GM18517 (cell line): ENCODE data around the gene ADK.
A peak's percentile ranks its signal among the peaks of the same experiment; 100 is the strongest.

Source experiments
- ATAC-seq: cut with Tn5 transposase; IDR thresholded peaks from one replicate; pipeline ENCODE4 v1.9.1; 2021; ENCODE audit warnings: mild to moderate bottlenecking, moderate library complexity; ENCODE audit not compliant: unreplicated experiment

Gene ADK

DNA sequence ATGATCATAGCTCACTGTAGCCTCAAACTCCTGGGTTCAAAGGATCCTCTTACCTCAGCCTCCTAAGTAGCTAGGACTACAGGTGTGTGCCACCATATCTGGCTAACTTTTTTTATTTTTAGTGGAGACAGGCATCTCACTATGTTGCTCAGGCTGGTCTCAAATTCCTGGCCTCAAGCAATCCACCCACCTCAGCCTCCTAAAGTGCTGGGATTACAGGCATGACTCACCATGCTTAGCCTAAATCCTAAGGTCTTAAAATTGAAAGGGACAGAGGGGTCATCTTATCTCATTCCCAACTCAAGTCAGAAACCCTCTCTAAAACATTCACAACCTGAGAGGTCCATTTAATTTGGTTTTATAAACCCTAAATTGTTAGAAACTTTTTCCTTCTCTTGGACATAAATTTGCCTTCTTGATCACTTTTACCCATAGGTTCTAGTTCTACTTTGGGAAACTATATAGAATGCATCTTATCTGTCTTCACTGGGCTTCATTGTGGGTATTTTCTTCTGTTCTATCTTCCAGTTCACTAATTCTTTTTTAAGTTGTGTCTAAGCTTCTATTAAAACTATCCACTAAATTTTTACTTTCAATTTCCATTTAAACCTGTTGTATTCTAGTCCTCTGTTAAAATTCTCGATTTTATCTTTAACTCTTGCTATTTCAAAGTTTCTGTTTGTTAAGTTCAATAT is 492.0 kb downstream of the ADK start:
- no peak for ATAC-seq

DNA sequence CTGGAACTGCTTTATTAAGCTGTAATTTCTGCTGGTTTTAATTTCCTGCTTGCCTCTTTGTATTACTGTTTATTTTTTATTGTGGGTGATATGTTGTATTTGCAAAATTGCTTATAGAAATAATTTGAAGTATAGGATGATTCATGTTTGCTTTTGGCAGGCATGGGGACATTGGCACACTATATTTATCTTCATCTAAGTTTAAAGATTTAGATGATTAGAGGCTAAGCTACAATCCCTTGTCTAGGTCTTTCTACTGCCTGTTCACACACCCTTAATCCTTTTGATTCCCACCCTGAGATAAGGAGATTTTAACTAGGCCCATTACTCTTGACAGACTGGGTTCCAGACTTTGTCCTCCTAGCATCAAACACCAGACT is 492.6 kb downstream of the ADK start:
- ATAC-seq: no peak

GRCh38 chr10:74644738-74645137 is 493.7 kb downstream of the ADK start:
- ATAC-seq: no peak

- no peak for ATAC-seq
Measured at GRCh38 chr10:74645692-74646091, 494.7 kb downstream of the ADK start.

GRCh38 chr10:74650613-74651012 is 499.6 kb downstream of the ADK start:
- ATAC-seq: no peak

GRCh38 chr10:74651565-74651964 is 500.5 kb downstream of the ADK start:
- ATAC-seq: no peak

GRCh38 chr10:74652664-74653063 is 501.6 kb downstream of the ADK start:
- no peak for ATAC-seq

- ATAC-seq: no peak
Measured at GRCh38 chr10:74658511-74658910, 507.5 kb downstream of the ADK start.

DNA sequence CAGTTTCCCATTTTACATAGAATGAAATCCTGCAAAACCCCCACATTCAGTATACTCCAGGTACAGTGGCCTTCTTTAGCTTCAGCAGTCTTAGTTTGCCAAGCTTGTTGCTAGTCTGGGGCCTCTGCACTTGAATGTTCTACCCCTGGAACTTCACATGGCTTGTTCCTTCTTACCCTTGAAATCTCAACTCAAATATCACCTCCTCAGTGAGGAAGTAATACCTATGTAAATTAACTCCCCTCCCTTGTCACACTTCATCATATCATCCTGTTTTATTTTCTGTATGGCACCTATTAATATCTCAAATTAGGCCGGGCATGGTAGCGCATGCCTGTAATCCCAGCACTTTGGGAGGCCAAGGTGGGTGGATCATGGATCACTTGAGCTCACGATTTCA is 511.6 kb downstream of the ADK start:
- no peak for ATAC-seq

DNA sequence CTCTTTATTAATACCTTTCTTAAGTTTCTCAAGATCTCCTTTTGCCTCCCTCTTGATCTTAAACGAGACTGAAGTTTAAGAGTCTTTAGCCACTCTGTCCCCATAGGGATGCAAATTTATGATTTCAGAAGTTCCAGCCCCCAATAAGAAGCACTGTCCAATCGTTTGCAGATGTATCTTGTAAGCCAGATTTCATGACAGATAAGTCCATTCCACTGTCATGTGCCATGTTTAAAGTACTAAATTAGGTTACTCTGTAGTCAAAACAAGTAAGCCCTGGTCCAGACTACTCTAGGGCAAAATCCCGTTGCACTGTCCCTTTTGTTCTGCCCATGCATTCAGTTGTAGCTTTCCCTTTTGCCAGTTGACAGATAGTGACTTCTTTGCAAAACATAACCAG is 518.2 kb downstream of the ADK start:
- no peak for ATAC-seq

GRCh38 chr10:74671716-74672115 is 520.7 kb downstream of the ADK start:
- no peak for ATAC-seq

- ATAC-seq: no peak
Measured at GRCh38 chr10:74672430-74673165, 521.6 kb downstream of the ADK start.

- ATAC-seq: no peak
Measured at GRCh38 chr10:74674927-74675326, 523.9 kb downstream of the ADK start.

- no peak for ATAC-seq
Measured at GRCh38 chr10:74675484-74675883, 524.5 kb downstream of the ADK start.

GRCh38 chr10:74677951-74678350 is 526.9 kb downstream of the ADK start:
- ATAC-seq: peak; percentile 84

GRCh38 chr10:74681917-74682627 is 531.1 kb downstream of the ADK start:
- ATAC-seq: no peak

- ATAC-seq: no peak
Measured at GRCh38 chr10:74683067-74683466, 532.0 kb downstream of the ADK start.

DNA sequence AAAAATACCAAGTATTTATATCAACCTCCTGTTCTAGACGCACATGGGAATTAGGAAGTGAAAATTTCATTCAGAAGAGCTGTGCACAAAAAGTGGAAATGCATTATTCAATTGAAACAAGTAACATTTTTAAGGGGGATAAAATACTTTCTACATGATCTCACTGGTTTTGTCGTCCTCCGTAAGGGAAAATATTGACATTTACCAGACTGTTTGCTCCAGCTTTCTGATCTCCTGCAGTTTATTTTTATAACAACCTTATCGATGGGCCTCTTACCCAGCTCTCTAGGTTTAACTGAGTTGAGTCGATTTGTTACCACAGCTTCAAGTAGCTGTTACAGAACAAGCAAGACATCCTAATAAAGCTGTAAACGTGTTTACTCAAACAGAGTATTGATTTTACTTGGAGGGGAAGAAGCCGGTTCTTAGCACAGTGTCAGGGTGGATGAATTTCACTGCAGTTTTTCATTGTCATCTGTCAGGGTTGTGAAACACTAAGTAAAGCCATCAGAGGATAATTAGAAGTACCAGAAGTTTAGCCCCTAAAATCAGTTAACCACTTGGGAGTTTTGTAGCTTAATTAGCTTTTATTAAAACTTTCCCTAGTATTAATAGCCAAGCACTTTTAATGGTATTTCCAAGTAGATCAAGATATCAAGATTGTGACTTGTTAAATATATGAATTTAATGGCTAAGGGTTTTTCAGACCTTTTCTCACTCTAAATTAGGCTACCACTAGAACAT is 532.8 kb downstream of the ADK start:
- no peak for ATAC-seq

DNA sequence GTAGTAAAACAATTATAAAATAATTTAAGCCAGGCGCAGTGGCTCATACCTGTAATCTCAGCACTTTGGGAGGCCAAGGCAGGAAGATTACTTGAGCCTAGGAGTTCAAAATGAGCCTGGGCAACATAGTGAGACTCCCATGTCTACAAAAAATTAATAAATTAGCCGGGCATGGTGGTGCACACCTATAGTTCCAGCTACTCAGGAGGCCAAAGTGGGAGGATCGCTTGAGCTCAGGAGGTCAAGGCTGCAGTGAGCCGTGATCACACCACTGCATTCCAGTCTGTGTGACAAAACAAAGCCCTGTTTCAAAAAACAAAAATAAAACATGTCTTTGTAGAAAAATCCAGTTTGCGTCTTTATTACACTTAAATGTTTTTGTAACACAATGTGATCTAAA is 533.4 kb downstream of the ADK start:
- no peak for ATAC-seq

DNA sequence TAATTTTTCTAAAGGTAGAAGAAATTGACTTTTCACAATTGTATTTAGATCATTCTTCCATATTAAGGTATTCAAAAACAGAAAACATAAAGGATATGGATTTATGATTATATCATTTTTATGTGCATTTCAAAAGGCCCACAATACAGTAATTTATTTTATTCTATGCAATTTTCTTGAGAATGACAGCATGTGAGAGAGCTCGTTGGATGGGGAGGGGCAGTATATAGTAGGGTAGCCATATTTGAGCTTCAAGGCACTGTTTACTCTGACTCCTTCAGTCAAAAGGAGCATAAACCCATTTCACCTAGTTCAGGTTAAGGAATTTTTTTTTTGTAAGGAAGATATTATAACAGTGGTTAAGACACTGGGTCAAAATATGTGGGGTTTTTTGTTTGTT is 534.5 kb downstream of the ADK start:
- no peak for ATAC-seq

DNA sequence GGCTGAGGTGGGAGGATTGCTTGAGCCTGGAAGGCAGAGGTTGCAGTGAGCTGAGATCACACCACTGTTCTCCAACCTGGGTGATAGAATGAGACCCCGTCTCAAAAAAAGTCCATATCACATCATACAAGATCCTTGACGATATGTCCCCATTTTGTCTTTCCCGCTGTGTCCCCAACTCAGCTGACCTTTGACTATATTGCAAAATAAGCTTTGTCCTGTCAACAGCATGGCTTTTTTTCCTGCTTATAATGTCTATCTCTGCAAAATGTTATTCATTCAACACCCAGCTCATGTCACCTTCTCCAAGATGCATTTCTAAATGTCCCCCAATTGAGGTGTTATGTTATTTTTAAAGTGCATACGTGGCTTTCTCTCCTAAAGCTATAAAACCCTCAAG is 539.4 kb downstream of the ADK start:
- no peak for ATAC-seq
